GM23248 (cell line): ENCODE results near the gene RABGAP1L. TPM values are rescaled to one million over a fixed set of nuclear protein-coding genes. Genes with fewer than 3 reads are reported as not detected.

ENCODE experiments used
- DNase-seq: peaks from one replicate; pipeline ENCODE4 v3.0.0-alpha.2; 2015
- H2AFZ ChIP-seq: fragments of 200-600 bp; sonication (generic); 2 replicates; pipeline ENCODE4 v1.6.1; 2016; ENCODE audit warnings: antibody characterized with exemption
- H3F3A ChIP-seq: fragments of 200-600 bp; sonication (generic); 2 replicates; pipeline ENCODE4 v1.6.1; 2016; ENCODE audit warnings: mild to moderate bottlenecking, antibody characterized with exemption, mixed run types; ENCODE audit not compliant: insufficient read depth
- H3K27ac ChIP-seq: fragments of 200-600 bp; sonication (generic); 2 replicates; pipeline ENCODE4 v1.5.1; 2016; ENCODE audit warnings: mild to moderate bottlenecking
- H3K27me3 ChIP-seq: fragments of 200-600 bp; sonication (generic); replicated peaks from 2 replicates; pipeline ENCODE4 v1.6.1; 2016; ENCODE audit warnings: mild to moderate bottlenecking; ENCODE audit not compliant: insufficient read depth
- H3K36me3 ChIP-seq: fragments of 200-600 bp; sonication (generic); 2 replicates; pipeline ENCODE4 v1.6.1; 2016; ENCODE audit warnings: low read depth, mild to moderate bottlenecking
- H3K4me1 ChIP-seq: fragments of 200-600 bp; sonication (generic); 2 replicates; pipeline ENCODE4 v1.6.1; 2016; ENCODE audit warnings: mild to moderate bottlenecking; ENCODE audit not compliant: insufficient read depth
- H3K4me2 ChIP-seq: fragments of 200-600 bp; sonication (generic); one replicate; pipeline ENCODE4 v1.6.1; 2016; ENCODE audit warnings: mild to moderate bottlenecking; ENCODE audit not compliant: unreplicated experiment
- H3K4me3 ChIP-seq: fragments of 200-600 bp; sonication (generic); 2 replicates; pipeline ENCODE4 v1.5.1; 2016; ENCODE audit warnings: mild to moderate bottlenecking
- H3K79me2 ChIP-seq: fragments of 200-600 bp; sonication (generic); 2 replicates; pipeline ENCODE4 v1.6.1; 2016; ENCODE audit warnings: mild to moderate bottlenecking; ENCODE audit not compliant: insufficient read depth
- H3K9ac ChIP-seq: fragments of 200-600 bp; sonication (generic); 2 replicates; pipeline ENCODE4 v1.6.1; 2016; ENCODE audit warnings: mild to moderate bottlenecking
- H3K9me2 ChIP-seq: fragments of 200-600 bp; sonication (generic); 2 replicates; pipeline ENCODE4 v1.6.1; 2016; ENCODE audit warnings: mixed run types, mild to moderate bottlenecking, moderate library complexity; ENCODE audit not compliant: insufficient read depth
- H3K9me3 ChIP-seq: fragments of 200-600 bp; sonication (generic); one replicate; pipeline ENCODE4 v1.6.1; 2017; ENCODE audit warnings: low read depth
- H4K20me1 ChIP-seq: fragments of 200-600 bp; sonication (generic); 2 replicates; pipeline ENCODE4 v1.6.0; 2016; ENCODE audit not compliant: insufficient read depth
- EZH2 ChIP-seq: fragments of 200-600 bp; sonication (generic); IDR thresholded peaks from 2 replicates; pipeline ENCODE4 v1.6.1; 2018; ENCODE audit warnings: antibody characterized with exemption, mild to moderate bottlenecking; ENCODE audit not compliant: insufficient read depth, poor library complexity, severe bottlenecking
- EZH2phosphoT487 ChIP-seq: fragments of 200-600 bp; sonication (generic); IDR thresholded peaks from 2 replicates; pipeline ENCODE4 v1.6.1; 2018; ENCODE audit warnings: antibody characterized with exemption, moderate library complexity, mild to moderate bottlenecking, low read depth; ENCODE audit not compliant: insufficient read depth
- WGBS, 2 experiments: methylation state at CpG; one replicate each; pipeline ENCODE4 v1.1.6; 2015 to 2017; ENCODE audit warnings: low lambda C conversion rate in 2 of 2, low coverage in 1 of 2; ENCODE audit errors: missing lambda C conversion rate in 2 of 2; 5-methylcytosine and 5-hydroxymethylcytosine counted together
- in situ Hi-C: fragments of 300-500 bp; cut with MboI; formaldehyde crosslinking; loops from 2 replicates; pipeline ENCODE4 v1.15.0; 2020
- polyA plus RNA-seq: library from polyadenylated mRNA; unstranded; fragments of >200 nt; fragmentation: Nextera tagmentation; extraction: Ambion mirVana; gene quantifications from 2 replicates; pipeline ENCODE4 v1.2.1, GENCODE V29; 2016
- total RNA-seq: library from RNA; depleted of rRNA; stranded (reverse); fragments of >200 nt; shearing (Covaris generic); gene quantifications from 2 replicates; pipeline ENCODE4 v1.2.3, GENCODE V29; 2014

The RABGAP1L gene
- total and polyA plus RNA-seq, 2 experiments from 2014 or later: 13.7 to 21.6 TPM

- H3K9me2 ChIP-seq: no peaks in the 10 kb centered on the region
- no peak for TF ChIP-seq EZH2phosphoT487
- no peak for TF ChIP-seq EZH2
- H2AFZ ChIP-seq: no peak overlapping the region; the same call in 1 of the 2 replicates
- H3K9ac ChIP-seq: no peak overlapping the region
- H3K9me3 ChIP-seq: no peaks in the 10 kb centered on the region
- H3K27me3 ChIP-seq: no peaks in the 10 kb centered on the region
- no peaks in the 10 kb centered on the region for H3F3A ChIP-seq
- H3K4me1 ChIP-seq: 0 out of 2 replicates have a peak, but pooled peaks cover 5% of the 10 kb centered on the region
- no peaks in the 10 kb centered on the region for H3K36me3 ChIP-seq
- no peak for DNase-seq
- in situ Hi-C loops: no loop called here
- 70 to 79% methylated on average over 2 of the region's 2 CpGs for WGBS, 2 experiments
- H4K20me1 ChIP-seq: no peaks in the 10 kb centered on the region
- H3K4me2 ChIP-seq: no peak overlapping the region
- H3K79me2 ChIP-seq: peaks cover 32% of the 10 kb centered on the region
- H3K4me3 ChIP-seq: no peak overlapping the region
- H3K27ac ChIP-seq: no peak overlapping the region
These were observed 865.5 kb downstream of the RABGAP1L start for GRCh38 chr1:175024773-175025172.

GRCh38 chr1:175033953-175034352 is 874.6 kb downstream of the RABGAP1L start:
- H3K9me3 ChIP-seq: no peaks in the 10 kb centered on the region
- no peaks in the 10 kb centered on the region for H3K36me3 ChIP-seq
- no peaks in the 10 kb centered on the region for H3K79me2 ChIP-seq
- H3K9ac ChIP-seq: no peak overlapping the region
- no peaks in the 10 kb centered on the region for H3K9me2 ChIP-seq
- no peak overlapping the region for H2AFZ ChIP-seq
- H3F3A ChIP-seq: no peaks in the 10 kb centered on the region
- H3K4me3 ChIP-seq: no peak overlapping the region
- no peak for DNase-seq
- H3K27ac ChIP-seq: no peak overlapping the region
- no peak overlapping the region for H3K4me2 ChIP-seq
- no peaks in the 10 kb centered on the region for H4K20me1 ChIP-seq
- 0 out of 2 replicates have a peak, but pooled peaks cover 3% of the 10 kb centered on the region for H3K27me3 ChIP-seq
- in situ Hi-C loops: loop anchor here (10.0 kb wide), 1 partner anchor 281 kb away; no protein-coding TSS in a partner anchor
- TF ChIP-seq EZH2 (no peak), EZH2phosphoT487 (no peak)
- 71 to 77% methylated on average over 4 of the region's 4 CpGs for WGBS, 2 experiments
- H3K4me1 ChIP-seq: no peaks in the 10 kb centered on the region

GRCh38 chr1:175034775-175035174 is 875.5 kb downstream of the RABGAP1L start:
- H3K9me3 ChIP-seq: no peaks in the 10 kb centered on the region
- H3K79me2 ChIP-seq: no peaks in the 10 kb centered on the region
- no peak overlapping the region for H3K27ac ChIP-seq
- 41 to 49% methylated on average over 2 of the region's 2 CpGs for WGBS, 2 experiments
- no peak overlapping the region for H3K9ac ChIP-seq
- H3K4me2 ChIP-seq: no peak overlapping the region
- no peaks in the 10 kb centered on the region for H3K4me1 ChIP-seq
- in situ Hi-C loops: loop anchor here (10.0 kb wide), 1 partner anchor 280 kb away; no protein-coding TSS in a partner anchor
- H4K20me1 ChIP-seq: no peaks in the 10 kb centered on the region
- no peak overlapping the region for H3K4me3 ChIP-seq
- peaks cover 9% of the 10 kb centered on the region; the same call in 1 of the 2 replicates for H3K27me3 ChIP-seq
- TF ChIP-seq EZH2 (no peak), EZH2phosphoT487 (no peak)
- H3K36me3 ChIP-seq: no peaks in the 10 kb centered on the region
- no peak for DNase-seq
- H2AFZ ChIP-seq: no peak overlapping the region
- H3F3A ChIP-seq: no peaks in the 10 kb centered on the region
- H3K9me2 ChIP-seq: no peaks in the 10 kb centered on the region

GRCh38 chr1:175035865-175036264 is 876.5 kb downstream of the RABGAP1L start:
- no peaks in the 10 kb centered on the region for H3K79me2 ChIP-seq
- DNase-seq: no peak
- in situ Hi-C loops: loop anchor here (10.0 kb wide), 1 partner anchor 279 kb away; no protein-coding TSS in a partner anchor
- H2AFZ ChIP-seq: no peak overlapping the region
- no peaks in the 10 kb centered on the region for H3K9me3 ChIP-seq
- H3F3A ChIP-seq: no peaks in the 10 kb centered on the region
- H3K9me2 ChIP-seq: no peaks in the 10 kb centered on the region
- H4K20me1 ChIP-seq: no peaks in the 10 kb centered on the region
- H3K36me3 ChIP-seq: no peaks in the 10 kb centered on the region
- H3K4me1 ChIP-seq: no peaks in the 10 kb centered on the region
- H3K4me3 ChIP-seq: no peak overlapping the region
- H3K9ac ChIP-seq: no peak overlapping the region
- H3K4me2 ChIP-seq: no peak overlapping the region
- no peak for TF ChIP-seq EZH2
- no peak for TF ChIP-seq EZH2phosphoT487
- peaks cover 9% of the 10 kb centered on the region for H3K27me3 ChIP-seq
- WGBS, 2 experiments: 51 to 52% methylated on average over 6 of the region's 6 CpGs
- no peak overlapping the region for H3K27ac ChIP-seq
